HEK293 (cell line): ENCODE measurements around the gene SMAD9.

ENCODE experiments used
- CTCF ChIA-PET: fragments of 350-600 bp; formaldehyde crosslinking; extraction: SDS; loops from one replicate; lab custom pipeline; 2021; ENCODE audit warnings: antibody characterized with exemption; lab: Yijun Ruan, JAX
- POLR2A ChIA-PET: fragments of 300-600 bp; formaldehyde crosslinking; extraction: SDS; loops from one replicate; lab custom pipeline; 2020; ENCODE audit warnings: antibody characterized with exemption, inconsistent platforms; lab: Yijun Ruan, JAX
- H3K27ac ChIP-seq: fragments of 200-500 bp; sonication (Bioruptor generic); 2 replicates; pipeline ENCODE4 v1.5.1; 2014; ENCODE audit warnings: low read depth, low read length, control low read depth, inconsistent platforms; ENCODE audit errors: extremely low read depth
- H3K36me3 ChIP-seq, 2 experiments: fragments of 200-500 bp in 1 of 2; sonication (Bioruptor generic) in 1 of 2; 1 replicate in 1 of 2; 2 replicates in 1 of 2; pipeline ENCODE4 v1.5.1; 2014 to 2017; ENCODE audit warnings: inconsistent platforms in 2 of 2, low read length in 2 of 2; ENCODE audit not compliant: control insufficient read depth in 2 of 2, insufficient read depth in 1 of 2
- H3K4me1 ChIP-seq: fragments of 200-500 bp; sonication (Bioruptor generic); 2 replicates; pipeline ENCODE4 v1.5.1; 2014; ENCODE audit warnings: mild to moderate bottlenecking, low read length, inconsistent platforms; ENCODE audit not compliant: control insufficient read depth, insufficient read depth
- H3K4me3 ChIP-seq: 2 replicates; pipeline ENCODE4 v1.5.1; 2011; ENCODE audit warnings: low read depth, mild to moderate bottlenecking, control low read depth, low read length, moderate library complexity
- H3K9me3 ChIP-seq: fragments of 200-500 bp; sonication (Bioruptor generic); 2 replicates; pipeline ENCODE4 v1.5.1; 2014; ENCODE audit warnings: low read depth, low read length, inconsistent platforms; ENCODE audit not compliant: control insufficient read depth, insufficient read depth
- SCRT1 ChIP-seq: fragments of 450-650 bp; formaldehyde crosslinking; IDR thresholded peaks from 2 replicates; pipeline ENCODE4 v1.5.1; 2016; ENCODE audit warnings: missing biosample characterization, missing genetic modification characterization, borderline replicate concordance
- ZBTB7A ChIP-seq: fragments of 450-650 bp; formaldehyde crosslinking; IDR thresholded peaks from 2 replicates; pipeline ENCODE4 v1.5.1; 2016; ENCODE audit warnings: low read depth, missing biosample characterization, missing genetic modification characterization
- ZNF133 ChIP-seq: fragments of 450-650 bp; formaldehyde crosslinking; IDR thresholded peaks from 2 replicates; pipeline ENCODE4 v1.5.1; 2016; ENCODE audit warnings: missing biosample characterization, missing genetic modification characterization
- ZNF223 ChIP-seq: fragments of 450-650 bp; formaldehyde crosslinking; IDR thresholded peaks from 2 replicates; pipeline ENCODE4 v1.5.1; 2016; ENCODE audit warnings: missing biosample characterization, missing genetic modification characterization
- ZNF433 ChIP-seq: fragments of 450-650 bp; formaldehyde crosslinking; IDR thresholded peaks from 2 replicates; pipeline ENCODE4 v1.5.1; 2016; ENCODE audit warnings: missing biosample characterization, missing genetic modification characterization, low read depth
- ZNF776 ChIP-seq: fragments of 450-650 bp; formaldehyde crosslinking; IDR thresholded peaks from 2 replicates; pipeline ENCODE4 v1.5.0; 2017; ENCODE audit warnings: missing biosample characterization, missing genetic modification characterization, borderline replicate concordance
- TF ChIP-seq, protein P1 (sequence below): fragments of 450-650 bp; formaldehyde crosslinking; IDR thresholded peaks from 2 replicates; pipeline ENCODE4 v1.5.1; 2016; ENCODE audit warnings: missing biosample characterization, missing genetic modification characterization

SMAD9 gene

DNA sequence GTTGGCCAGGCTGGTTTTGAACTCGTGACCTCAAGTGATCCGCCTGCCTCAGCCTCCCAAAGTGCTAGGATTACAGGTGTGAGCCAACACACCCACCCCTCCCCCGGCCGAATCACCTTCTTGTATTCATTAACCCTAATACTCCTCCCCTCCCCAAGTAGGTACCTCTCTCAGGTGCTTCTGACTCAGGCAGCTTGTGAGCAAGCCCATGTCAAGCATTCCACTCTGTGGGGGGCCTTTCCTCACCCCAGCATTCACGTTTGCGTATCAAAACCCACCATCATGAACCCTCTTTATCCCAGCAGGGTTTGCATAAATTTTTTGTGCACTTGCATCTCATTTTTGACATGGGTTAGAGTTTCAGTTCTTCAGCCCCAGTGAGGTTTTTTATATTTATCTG is 124.6 kb downstream of the SMAD9 start:
- H3K4me3 ChIP-seq, result no peak overlapping the region
- H3K27ac ChIP-seq, result no peak overlapping the region
- POLR2A ChIA-PET, result no interaction called here
- TF ChIP-seq ZNF433 (no peak), ZNF133 (tag by site-specific recombination) (no peak), ZBTB7A (tag by site-specific recombination) (no peak), ZNF776 (tag by site-specific recombination) (no peak), ZNF223 (tag by site-specific recombination) (no peak), SCRT1 (tag by site-specific recombination) (no peak)
- TF ChIP-seq, protein P1, sequence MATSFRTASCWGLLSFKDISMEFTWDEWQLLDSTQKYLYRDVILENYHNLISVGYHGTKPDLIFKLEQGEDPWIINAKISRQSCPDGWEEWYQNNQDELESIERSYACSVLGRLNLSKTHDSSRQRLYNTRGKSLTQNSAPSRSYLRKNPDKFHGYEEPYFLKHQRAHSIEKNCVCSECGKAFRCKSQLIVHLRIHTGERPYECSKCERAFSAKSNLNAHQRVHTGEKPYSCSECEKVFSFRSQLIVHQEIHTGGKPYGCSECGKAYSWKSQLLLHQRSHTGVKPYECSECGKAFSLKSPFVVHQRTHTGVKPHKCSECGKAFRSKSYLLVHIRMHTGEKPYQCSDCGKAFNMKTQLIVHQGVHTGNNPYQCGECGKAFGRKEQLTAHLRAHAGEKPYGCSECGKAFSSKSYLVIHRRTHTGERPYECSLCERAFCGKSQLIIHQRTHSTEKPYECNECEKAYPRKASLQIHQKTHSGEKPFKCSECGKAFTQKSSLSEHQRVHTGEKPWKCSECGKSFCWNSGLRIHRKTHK (tag by site-specific recombination), result no peak
- TF ChIP-seq, all 188 proteins: peak for 0
- no peaks in the 10 kb centered on the region for H3K4me1 ChIP-seq
- no peaks in the 10 kb centered on the region for H3K36me3 ChIP-seq
- H3K9me3 ChIP-seq, result no peaks in the 10 kb centered on the region
- CTCF ChIA-PET, result no interaction called here
